Stimulated activated CD8-positive, alpha-beta memory T cell treated with anti-CD3 and anti-CD28 coated beads, Interleukin-7, amount 100 ng/mL, for 1 hour (primary cell): ENCODE results near the gene ARHGEF39.
"Not testable (repeated sequence)": the region's sequence is repeated elsewhere in the genome, so short reads cannot be mapped to it uniquely, and the experiment has no call there.

Experiments
- DNase-seq, 2 donors: peaks; one replicate each; pipeline ENCODE4 v3.0.0-alpha.2; 2020; ENCODE audit warnings: low read depth in 2 of 2

Gene ARHGEF39

DNA sequence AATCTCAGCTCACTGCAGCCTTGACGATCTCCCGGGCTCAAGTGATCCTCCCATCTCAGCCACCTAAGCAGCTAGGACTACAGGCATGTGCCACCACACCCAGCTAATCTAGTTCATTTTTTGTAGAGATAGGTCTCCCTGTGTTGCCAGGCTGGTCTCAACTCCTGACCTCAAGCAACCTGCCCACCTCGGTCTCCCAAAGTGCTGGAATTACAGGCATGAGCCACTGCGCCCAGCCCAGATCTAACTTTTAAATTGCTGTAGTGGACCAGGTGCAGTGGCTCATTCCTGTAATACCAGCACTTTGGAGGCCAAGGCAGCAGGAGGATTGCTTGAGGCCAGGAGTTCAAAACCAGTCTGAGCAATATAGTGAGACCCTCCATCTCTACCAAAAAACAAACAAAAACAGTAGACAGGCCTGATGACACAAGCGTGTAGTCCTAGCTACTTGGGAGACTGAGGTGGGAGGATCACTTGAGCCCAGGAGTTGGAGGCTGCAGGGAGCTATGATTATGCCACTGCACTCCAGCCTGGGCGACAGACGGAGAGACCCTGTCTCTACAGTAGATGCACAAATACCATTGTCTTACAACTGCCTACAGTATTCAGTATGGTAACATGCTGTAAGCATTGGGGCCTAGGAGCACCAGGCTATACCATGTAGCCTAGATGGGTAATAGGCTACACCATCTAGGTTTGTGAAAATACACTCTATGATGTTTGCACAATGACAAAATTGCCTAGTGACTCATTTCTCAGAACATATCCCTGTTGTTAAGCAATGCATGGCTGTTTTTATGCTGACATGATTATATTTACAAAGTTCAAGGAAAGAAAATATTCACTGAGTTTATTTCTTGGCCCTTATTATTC is 12.8 kb downstream of the ARHGEF39 start:
- DNase-seq: no peak

DNA sequence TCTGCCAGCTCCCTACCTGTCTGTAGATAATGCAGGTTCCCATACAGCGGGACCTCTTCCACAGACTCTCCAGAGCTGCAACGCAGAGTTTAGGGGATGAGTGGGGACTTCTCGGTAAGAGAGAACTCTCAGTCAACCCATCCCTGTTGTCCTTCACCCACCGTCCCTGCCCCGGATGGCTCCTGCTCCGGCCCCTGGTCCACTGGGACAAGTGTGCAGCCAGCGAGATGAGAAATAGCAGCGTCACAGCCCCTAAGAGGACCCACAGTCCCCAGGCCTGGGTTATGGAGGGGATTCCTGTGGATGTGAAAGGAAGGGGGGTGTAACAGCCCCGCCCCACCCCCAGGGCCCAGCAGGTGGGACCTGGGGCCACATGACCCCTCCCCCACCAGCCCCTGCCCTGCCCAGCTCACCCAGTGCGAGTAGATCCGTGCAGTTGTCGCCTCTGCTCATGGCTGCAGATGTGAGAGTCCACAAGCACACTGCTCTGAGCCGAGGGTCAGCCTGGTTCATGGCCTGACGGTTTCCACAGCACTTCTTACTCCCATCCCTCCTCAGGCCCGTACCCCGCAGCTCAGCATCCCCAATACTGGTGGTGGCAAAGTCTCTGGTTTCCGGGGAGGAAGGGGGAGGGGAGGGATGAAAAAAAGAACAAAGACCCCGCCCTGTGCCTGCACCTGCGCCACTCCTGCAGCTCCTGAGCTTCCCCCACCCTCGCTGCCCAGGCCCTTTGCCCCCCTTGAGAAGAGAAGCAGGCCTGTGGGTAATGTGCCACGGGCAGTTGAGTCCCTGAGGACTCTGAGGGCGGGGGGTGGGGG is 14.4 kb downstream of the ARHGEF39 start, which contains the start of gene SIT1:
Gene SIT1, minus strand, starts transcription at position 591 of the 818 bp plus-strand sequence. Its CDS starts 78 bp downstream, at position 513.
- no peak for DNase-seq

DNA sequence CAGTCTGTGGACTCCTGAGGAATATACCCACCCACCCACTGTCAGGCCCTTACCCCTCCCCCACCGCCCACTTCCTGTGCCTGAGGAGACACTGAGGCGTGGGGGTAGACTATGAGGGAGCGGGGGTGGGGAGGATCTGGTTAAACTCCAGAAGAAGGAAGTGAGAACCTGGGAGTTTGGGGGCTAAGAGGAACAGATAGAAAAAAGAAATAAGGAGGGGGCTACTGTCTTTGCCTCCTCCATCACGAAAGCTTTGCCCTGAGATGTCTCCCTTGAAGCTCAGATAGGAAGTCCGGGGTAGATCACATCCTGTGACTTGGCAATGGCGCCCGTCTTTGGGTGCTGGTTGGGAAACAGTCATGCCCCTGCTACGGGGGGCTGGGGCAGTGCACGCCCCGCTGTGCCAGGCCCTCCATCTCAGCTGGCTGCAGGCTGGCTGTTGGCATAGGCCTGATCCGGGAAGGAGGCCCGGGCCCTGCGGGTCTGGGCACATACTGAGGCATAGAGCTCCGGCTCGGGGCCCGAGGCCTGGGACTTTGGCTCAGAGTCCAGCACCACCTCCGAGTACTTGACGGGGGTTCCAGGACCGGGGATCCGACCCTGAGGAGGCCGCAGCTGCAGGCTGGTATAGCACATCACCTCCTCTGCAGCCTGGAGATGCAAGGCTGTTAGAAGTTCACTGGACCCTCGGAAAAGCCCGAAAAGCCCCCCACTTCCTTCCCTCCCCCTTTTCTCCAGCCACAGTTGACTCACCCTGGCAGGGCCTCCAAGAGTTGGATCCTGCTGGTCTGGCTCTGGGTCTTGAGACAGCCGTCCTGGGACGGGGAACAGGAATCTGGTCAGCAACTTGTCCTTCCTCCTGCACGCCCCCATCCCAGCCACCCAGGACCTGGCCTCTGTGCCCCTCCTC is 15.3 kb downstream of the ARHGEF39 start:
- no peak for DNase-seq

DNA sequence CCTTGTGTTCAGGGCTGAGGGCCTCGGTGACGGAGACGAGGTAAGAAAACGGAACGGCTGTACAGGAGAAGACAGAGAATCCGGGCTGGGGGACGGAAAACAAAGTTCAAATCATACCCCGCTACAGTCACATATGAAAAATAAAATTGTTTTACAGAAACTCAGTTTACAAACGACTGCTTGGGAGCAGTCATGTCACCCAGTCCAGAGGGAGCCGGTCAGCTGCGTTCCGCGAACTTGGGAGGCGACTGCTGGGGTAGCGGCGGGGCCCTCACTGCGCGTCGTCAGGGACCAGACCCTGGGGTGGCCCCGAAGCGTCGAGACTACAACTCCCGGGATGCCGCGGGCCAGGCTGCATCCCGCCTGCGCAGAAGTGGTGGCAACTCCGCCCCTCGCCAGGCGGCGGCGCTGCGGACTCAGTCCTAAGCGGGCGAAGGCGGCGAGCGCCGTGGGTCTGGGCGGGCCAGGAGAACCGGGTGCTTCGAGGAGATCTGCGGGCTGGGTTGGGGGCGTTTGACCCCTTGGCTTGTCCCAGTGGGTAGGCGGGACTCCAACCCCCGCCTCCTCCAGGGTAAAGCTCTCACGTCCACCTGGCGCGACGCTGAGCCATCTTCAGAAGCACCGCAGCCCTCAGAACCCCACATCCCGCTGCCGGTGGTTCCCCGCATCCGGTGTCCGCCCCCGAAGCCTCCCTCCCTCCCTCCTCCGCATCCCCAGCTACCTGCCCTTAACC is 18.3 kb downstream of the ARHGEF39 start:
- DNase-seq: peak; percentile 83

DNA sequence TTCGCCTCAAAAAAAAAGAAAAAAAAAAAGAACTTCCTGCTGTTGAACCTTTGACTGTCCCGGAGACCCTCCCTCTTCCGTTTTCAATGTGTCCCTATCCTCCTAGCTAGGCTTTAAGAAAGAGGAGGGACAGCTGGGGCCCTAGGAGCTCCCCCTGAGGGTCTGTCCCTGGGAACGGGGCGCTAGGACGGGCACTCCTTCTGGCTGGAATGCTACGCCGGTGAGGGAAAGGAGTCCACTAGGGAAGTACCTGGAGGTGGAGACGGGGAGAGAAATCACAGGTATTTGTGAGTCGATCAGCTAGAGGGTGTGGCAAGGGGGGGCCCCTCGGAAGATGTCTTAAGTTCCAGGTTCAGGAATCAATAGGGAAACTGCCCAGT is 18.9 kb downstream of the ARHGEF39 start:
- DNase-seq: no peak

DNA sequence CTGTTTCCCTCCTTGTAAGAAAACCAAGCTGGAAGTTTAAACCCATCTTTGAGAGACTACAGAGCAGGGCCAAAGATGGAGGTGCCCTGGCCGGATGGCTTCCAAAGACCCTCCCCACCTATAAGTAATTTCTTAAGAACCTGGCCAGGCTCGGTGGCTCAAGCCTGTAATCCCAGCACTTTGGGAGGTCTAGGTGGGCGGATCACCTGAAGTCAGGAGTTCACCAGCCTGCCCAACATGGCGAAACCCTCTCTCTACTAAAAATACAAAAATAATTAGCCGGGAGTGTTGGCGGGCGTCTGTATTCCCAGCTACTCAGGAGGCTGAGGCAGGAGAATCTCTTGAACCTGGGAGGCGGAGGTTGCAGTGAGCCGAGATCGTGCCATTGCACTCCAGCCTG is 19.3 kb downstream of the ARHGEF39 start:
- DNase-seq: not testable (repeated sequence)

DNA sequence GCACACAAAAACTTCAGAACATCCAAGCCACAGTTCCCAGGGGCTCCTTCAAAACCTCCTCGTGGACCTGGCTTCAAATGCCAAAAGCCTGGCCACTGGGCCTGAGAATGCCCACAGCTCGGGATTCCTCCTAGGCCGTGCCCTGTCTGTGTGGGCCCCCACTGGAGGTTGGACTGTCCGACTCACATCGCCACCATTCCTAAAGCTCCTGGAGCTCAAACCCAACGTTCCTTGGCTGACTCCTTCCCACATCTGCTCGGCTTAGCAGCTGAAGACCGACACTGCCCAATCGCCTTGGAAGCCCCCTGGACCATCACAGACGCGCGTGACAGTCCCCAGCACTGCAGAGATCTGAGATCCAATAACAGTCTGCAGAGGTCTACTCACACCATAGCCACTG is 21.9 kb downstream of the ARHGEF39 start:
- DNase-seq: no peak

DNA sequence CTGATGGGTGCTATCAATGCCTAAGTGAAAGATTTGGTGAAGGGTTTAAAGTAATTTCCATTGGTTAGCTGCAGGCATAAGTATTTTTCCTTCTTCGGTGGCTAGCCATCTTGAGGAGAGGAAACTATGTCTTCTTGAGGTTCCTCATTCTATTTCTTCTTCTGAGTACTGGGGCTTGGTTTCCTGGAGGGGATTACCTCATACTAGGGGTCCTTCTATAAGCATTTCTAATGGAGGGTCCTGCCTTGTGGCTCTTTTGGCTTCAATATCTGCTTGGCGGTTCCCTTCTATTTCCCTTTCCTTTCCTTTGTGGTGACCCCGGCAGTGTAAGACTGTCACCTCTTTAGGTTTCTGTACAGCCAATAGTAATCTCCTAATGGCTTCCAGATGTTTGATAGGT is 23.5 kb downstream of the ARHGEF39 start:
- DNase-seq: not testable (repeated sequence)

DNA sequence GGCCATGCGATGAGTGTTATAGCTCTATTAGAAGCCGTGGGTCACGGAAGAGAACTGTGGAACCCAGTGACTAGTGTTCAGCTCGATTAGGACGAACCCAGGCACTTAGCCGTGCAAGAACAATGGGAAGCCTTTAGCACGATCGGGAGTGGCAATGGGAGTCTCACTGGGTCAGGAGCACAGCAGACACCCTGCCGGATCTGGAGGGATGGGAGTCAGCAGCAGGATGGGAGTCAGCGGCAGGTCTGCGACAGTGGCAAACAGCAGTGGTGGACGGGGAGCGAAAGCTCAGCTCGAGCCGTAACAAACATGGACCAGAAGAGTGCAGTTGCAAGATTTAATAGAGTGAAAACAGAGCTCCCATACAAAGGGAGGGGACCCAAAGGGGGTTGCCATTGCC is 24.6 kb downstream of the ARHGEF39 start:
- DNase-seq: not testable (repeated sequence)

DNA sequence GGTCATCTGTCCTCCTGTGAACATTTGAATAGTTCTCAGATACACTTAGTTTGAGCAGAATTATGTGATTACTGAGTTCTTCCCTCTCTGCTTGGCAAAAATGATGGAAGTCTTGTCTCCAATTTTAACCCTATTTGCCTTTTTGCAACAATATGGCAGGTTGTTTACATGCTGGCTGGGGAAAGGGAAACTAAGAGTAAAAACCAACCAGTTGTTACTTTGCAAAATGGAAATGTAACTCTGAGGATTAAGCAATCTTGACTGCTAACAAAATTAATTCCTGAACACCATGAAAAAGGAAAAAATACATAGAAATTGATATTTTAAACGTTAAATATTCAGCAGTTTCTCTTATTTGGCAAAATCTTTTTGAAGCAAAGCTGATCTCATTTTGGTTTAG is 25.4 kb downstream of the ARHGEF39 start:
- no peak for DNase-seq

DNA sequence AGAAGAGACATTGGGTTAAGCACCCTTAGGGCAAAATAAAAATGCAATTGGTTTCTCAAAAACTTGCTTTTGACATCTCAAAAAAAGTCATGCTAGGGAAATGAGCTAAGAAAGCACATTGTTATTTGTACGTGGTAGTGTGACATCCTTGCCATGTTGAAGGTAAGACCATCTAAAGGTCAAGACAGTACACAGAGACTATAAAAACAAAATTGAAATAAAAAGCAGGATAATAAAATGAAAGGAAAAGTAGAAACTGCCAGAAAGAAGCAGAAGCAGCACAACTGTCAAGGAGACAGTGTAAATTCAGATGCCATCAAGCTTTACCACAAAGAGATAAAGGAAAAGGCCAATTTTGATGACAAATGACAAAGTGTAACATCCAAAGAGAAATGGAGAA is 25.8 kb downstream of the ARHGEF39 start:
- DNase-seq: not testable (repeated sequence)

DNA sequence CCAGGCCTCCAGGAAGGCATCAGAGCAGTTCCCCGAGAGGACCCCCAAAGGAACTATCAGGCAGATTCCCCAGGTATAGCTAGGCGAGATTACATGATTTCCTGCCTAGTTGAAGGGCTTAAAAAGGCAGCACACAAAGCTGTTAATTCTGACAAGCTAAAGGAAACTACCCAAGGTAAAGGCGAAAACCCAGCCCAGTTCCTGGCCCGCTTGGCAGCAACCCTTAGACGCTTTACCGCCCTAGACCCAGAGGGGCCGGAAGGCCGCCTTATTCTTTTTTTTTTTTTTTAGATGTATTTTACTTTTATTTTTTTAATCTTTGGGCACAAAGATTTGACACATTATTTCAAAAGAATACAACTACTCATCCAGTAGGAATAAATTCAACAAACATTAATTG is 26.2 kb downstream of the ARHGEF39 start:
- DNase-seq: not testable (repeated sequence)

DNA sequence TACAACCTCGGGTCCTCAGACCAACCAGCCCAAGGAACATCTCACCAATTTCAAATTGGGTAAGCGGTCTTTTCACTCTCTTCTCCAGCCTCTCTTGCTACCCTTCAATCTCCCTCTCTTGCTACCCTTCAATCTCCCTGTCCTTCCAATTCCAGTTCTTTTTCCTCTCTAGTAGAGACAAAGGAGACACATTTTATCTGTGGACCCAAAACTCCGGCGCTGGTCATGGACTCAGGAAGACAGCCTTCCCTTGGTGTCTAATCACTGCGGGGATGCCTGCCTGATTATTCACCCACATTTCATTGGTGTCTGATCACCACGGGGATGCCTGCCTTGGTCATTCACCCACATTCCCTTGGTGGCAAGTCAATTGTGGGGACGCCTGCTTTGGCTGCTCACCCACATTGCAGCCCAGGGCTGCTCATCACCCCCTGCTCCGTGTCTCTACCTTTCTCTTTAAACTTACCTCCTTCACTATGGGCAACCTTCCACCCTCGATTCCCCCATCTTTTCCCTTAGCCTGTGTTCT is 27.5 kb downstream of the ARHGEF39 start:
- not testable (repeated sequence) for DNase-seq

DNA sequence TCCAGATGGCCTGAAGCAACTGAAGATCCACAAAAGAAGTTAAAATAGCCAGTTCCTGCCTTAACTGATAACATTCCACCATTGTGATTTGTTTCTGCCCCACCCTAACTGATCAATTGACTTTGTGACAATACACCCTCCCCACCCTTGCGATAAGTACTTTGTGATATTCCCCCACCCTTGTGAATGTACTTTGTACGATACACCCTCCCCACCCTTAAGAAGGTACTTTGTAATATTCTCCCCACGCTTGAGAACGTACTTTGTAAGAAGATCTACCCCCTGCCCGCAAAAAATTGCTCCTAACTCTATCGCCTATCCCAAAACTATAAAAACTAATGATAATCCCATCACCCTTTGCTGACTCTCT is 28.1 kb downstream of the ARHGEF39 start:
- not testable (repeated sequence) for DNase-seq

DNA sequence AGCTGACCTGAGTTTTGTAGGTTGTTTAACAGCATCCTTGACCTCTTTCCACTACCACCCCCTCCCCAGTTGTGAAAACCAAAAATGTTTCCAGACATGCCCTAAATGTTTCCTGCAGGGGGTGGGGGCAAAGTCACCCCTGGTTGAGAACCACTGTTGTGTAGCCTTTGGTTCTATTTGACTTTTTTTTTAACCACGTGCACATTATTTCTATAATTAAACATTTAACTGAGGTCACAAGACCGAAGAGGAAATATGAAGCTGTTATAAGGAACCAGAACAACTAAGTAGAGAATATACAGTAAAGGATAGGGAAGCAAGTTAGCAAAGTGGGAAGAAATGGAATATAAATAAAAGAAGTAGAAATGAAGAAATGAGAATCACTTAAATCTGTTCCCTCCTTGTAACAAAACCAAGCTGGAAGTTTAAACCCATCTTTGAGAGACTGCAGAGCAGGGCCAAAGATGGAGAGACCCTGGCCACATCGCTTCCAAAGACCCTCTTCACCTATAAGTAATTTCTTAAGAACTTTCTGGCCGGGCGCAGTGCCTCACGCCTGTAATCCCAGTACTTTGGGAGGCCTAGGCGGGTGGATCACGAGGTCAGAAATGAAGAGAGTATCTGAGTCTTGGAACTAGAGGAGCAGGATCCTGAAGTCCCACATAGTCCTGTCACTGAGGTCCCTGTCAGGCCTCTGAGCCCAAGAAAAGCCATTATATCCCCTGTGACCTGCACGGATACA is 28.7 kb downstream of the ARHGEF39 start:
- DNase-seq: no peak

DNA sequence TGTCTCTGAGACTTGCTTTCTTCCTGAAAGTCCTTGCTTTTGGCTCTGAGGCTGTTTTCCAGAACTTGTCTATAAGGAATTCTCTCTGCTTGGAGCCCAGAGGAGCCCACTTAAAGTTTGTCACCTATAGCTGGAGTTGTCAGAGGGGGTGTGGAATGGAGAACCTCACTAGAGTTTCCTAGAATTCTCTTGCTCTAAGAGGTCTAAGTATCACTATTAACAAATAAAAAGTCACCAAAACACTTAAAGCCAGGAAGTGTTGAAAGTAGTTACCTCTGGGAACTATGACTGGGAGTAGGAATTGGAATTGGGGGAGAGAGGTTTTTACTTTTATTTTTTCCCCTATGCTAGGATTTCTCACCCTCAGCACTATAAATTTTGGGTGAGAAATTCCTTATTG is 29.3 kb downstream of the ARHGEF39 start:
- no peak for DNase-seq

DNA sequence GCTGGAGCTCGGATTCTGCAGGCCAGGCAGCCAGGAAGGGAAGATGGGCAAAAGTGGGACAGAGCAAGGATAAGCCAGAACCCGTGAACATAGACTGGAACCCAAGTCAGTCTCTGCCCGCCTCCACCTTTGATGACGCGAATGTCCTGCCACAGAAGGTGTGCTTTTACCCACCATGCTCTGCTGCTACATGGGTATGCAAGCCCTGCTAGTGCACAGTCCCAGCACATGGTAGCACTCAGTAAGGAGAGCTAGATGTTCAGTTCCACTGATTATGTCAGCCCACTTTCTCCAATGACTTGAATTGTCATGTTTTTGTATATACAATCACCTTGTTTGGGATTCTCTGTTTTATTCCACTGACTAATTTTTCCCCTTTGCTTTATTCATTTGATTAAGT is 35.4 kb downstream of the ARHGEF39 start:
- no peak for DNase-seq

DNA sequence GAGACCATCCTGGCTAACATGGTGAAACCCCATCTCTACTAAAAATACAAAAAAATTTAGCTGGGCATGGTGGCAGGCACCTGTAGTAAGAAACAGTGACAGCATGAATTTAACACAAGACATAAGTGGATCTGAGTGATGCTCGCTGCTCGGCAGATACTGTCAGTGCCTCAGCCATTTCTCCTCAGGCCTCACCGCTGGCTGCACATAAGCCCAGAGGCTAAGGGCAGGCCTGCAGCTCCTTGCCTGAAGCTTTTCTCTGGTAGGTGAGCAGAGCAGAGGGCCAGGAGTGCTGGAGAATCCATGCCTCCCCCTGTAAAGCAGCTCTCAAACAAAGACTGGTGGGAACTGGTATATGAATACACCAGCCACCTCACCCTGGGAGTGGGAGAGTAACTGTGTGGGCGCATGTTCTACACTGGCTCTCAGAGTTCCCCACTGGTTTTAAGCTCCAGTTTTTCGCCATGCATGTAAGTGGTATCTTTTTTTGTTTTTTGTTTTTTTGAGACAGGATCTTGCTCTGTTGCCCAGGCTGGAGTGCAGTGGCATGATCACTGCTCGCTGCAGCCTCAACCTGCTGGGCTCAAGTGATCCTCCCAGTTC is 36.5 kb downstream of the ARHGEF39 start:
- no peak for DNase-seq

DNA sequence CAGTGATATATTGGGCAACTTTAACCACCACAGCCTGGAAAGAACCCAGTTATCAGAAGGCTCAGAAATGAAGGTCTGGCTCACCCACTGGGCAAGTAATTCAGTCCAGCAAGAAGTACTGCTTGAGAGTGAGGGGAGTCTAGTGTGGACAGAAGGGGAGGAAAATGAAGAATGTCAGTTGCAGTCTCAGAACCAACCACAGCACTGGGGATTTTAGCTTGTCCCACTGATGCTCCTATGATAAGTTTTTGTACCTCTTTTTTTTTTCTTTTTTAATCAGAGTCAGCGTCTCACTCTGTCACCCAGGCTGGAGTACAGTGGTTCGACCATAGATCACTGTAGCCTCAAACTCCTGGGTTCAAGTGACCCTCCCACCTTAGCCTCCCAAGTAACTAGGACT is 37.4 kb downstream of the ARHGEF39 start:
- DNase-seq: no peak

DNA sequence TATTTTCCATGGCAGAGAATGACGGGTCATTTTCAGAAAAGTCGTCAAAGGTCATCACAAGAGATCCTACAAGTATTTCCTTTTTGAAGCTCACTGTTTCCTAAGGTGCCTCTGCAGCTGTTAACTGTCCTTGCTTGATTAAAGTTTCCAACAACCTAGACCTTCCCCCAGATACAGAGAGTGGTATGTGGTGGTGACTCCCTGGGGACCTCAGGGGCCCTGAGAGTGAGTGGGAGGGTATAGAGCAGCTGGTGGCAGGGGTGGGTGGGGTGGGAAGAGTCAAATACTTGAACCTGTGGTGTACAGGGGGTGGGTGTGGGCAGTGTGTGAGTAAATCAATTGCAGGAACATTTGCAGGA is 45.2 kb downstream of the ARHGEF39 start:
- no peak for DNase-seq
